Right lobe of liver (tissue), 4 donors: Measurements from ENCODE around the gene NR2F1-AS1.

Experiments used
- POLR2A ChIP-seq: fragments of 450-650 bp; IDR thresholded peaks from one replicate; pipeline ENCODE4 v1.6.1; 2017; ENCODE audit warnings: antibody characterized with exemption, mild to moderate bottlenecking
- TF ChIP-seq, protein P1 (sequence below), 4 donors: fragments of 200-600 bp in 3 of 4; fragments of 450-650 bp in 1 of 4; IDR thresholded peaks; one replicate each; pipeline versions ENCODE4 v1.5.1 to v1.8.0; 2016 to 2022; ENCODE audit warnings: antibody characterized with exemption in 4 of 4, mild to moderate bottlenecking in 2 of 4
- donor health status: DM: no; HTN: no; CAD: no.
- donor health status: DM: no; HTN: no; CAD: no.
- donor health status: DM: no; HTN: yes; CAD: no.

DNA sequence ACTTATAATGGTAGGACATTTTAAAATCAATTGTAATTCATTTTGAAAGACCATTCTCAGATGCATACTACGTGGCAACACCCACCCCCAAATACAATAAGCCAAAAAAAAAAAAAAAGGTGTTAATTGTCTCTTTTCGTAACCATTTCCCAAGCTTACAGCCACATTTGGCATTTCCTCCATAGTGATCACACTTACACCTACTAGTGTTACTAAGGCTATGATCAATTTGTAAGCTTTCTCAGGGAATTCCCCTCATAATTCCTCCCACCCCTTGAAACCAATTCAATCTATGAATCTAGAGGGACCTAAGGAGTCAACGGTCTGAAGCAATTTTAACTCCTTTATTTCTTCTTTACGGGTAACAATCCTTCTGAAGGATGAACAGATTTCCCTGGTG is 42.1 kb upstream of the NR2F1-AS1 start:
- TF ChIP-seq POLR2A = no peak
- TF ChIP-seq, protein P1, sequence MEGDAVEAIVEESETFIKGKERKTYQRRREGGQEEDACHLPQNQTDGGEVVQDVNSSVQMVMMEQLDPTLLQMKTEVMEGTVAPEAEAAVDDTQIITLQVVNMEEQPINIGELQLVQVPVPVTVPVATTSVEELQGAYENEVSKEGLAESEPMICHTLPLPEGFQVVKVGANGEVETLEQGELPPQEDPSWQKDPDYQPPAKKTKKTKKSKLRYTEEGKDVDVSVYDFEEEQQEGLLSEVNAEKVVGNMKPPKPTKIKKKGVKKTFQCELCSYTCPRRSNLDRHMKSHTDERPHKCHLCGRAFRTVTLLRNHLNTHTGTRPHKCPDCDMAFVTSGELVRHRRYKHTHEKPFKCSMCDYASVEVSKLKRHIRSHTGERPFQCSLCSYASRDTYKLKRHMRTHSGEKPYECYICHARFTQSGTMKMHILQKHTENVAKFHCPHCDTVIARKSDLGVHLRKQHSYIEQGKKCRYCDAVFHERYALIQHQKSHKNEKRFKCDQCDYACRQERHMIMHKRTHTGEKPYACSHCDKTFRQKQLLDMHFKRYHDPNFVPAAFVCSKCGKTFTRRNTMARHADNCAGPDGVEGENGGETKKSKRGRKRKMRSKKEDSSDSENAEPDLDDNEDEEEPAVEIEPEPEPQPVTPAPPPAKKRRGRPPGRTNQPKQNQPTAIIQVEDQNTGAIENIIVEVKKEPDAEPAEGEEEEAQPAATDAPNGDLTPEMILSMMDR (IDR thresholded peaks at IDR 0.05) = no peak
